Measurements from ENCODE around the gene PPFIA2.

PPFIA2 gene

GRCh38 chr12:81461163-81461562 lies 298.0 kb downstream of the PPFIA2 start:
- Histone ChIP-seq H3K9me2 (replicated peaks; ENCODE audit: low read depth, low read length) (no peaks in the 10 kb centered on the region), H3K27me3 (ENCODE audit: insufficient read depth, low read length, poor library complexity, severe bottlenecking) (no peaks in the 10 kb centered on the region), H3K79me2 (ENCODE audit: insufficient read depth, low read length) (no peaks in the 10 kb centered on the region), H3K4me1 (ENCODE audit: insufficient read depth, low read length, poor library complexity, severe bottlenecking) (no peaks in the 10 kb centered on the region), H3K9ac (ENCODE audit: low read depth, low read length, poor library complexity, severe bottlenecking) (no peak overlapping the region), H3K4me2 (ENCODE audit: low read depth, low read length, poor library complexity, severe bottlenecking) (no peak overlapping the region), H3K36me3 (ENCODE audit: insufficient read depth, low read length) (no peaks in the 10 kb centered on the region), H3F3A (ENCODE audit: low read depth) (no peaks in the 10 kb centered on the region), H2AFZ (ENCODE audit: low read length) (no peak overlapping the region), H4K20me1 (ENCODE audit: insufficient read depth, low read length, poor library complexity, severe bottlenecking) (no peaks in the 10 kb centered on the region), H3K4me3 (ENCODE audit: low read length, poor library complexity, severe bottlenecking) (no peak overlapping the region), H3K9me3 (ENCODE audit: insufficient read depth, low read depth, low read length) (no peaks in the 10 kb centered on the region)
- TF ChIP-seq EZH2phosphoT487 (IDR thresholded peaks at IDR 0.05; ENCODE audit: borderline replicate concordance) (no peak), CTCF (conservative IDR thresholded peaks at IDR 0.05; ENCODE audit: low read length) (0 out of 2 replicates have a peak, but pooled peaks have one; percentile 24)

DNA sequence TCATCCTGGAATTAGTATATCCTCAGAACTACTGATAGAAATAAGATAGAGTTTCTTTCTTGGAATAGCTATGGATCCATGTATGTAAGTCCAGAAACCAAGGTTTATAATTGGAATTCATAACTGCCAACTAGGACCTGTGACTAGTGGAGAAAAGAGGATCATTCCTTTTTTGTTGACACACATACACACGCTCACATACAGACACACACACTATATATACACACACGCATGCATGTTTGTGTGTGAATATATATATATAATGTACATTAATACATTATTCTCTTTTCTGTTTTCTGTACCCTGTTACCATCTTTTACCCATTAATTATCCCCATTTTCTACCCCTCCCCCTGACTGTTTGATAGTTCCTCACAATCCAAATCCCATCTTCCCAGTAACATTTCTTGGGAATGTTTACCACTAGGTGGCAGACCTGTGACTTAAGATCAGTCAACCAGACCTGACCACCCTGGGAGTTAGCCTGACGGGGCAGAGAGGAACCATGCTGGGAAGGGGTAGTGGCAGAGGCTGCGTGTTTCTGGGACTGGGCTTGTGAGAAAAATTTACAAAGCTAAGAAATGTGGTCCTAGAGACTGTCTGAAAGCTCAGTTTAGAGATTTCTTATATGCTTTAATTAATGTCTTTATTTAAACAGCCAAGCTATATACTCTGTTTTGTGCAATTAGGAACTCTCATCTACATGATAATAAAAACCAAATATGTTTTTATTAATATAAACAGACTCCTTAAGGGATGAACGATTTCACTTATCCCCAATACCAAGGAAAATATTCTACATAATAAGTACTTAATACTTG lies 308.0 kb downstream of the PPFIA2 start:
- H3F3A ChIP-seq (ENCODE audit: low read depth): no peaks in the 10 kb centered on the region
- H2AFZ ChIP-seq (ENCODE audit: low read length): no peak overlapping the region
- H3K9me3 ChIP-seq (ENCODE audit: insufficient read depth, low read depth, low read length): no peaks in the 10 kb centered on the region
- no peak overlapping the region for H3K4me2 ChIP-seq (ENCODE audit: low read depth, low read length, poor library complexity, severe bottlenecking)
- H3K9ac ChIP-seq (ENCODE audit: low read depth, low read length, poor library complexity, severe bottlenecking): no peak overlapping the region
- no peaks in the 10 kb centered on the region for H3K9me2 ChIP-seq (replicated peaks; ENCODE audit: low read depth, low read length)
- H4K20me1 ChIP-seq (ENCODE audit: insufficient read depth, low read length, poor library complexity, severe bottlenecking): no peaks in the 10 kb centered on the region
- TF ChIP-seq EZH2phosphoT487 (IDR thresholded peaks at IDR 0.05; ENCODE audit: borderline replicate concordance): no peak
- TF ChIP-seq CTCF (conservative IDR thresholded peaks at IDR 0.05; ENCODE audit: low read length): peak; percentile 69
- no peak overlapping the region for H3K4me3 ChIP-seq (ENCODE audit: low read length, poor library complexity, severe bottlenecking)
- H3K27me3 ChIP-seq (ENCODE audit: insufficient read depth, low read length, poor library complexity, severe bottlenecking): no peaks in the 10 kb centered on the region
- H3K36me3 ChIP-seq (ENCODE audit: insufficient read depth, low read length): no peaks in the 10 kb centered on the region
- no peaks in the 10 kb centered on the region for H3K4me1 ChIP-seq (ENCODE audit: insufficient read depth, low read length, poor library complexity, severe bottlenecking)
- no peaks in the 10 kb centered on the region for H3K79me2 ChIP-seq (ENCODE audit: insufficient read depth, low read length)

DNA sequence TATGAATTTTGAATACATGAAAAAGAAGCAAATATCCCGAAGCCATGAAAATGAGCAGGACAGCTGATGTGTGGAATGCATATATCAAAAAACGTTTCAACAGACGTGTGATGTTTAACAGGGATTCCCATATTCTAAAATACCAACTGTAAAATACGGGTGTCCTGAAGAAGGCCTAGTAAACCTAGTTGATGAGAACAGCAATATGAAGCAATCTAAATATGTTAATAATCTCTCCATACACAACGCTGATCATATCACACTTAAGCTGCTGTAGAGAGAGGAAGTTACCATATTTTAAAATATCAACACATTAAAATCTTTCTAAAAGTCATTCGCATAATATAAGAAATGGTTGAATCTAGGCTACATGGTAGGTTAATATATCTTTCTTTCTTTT lies 317.5 kb downstream of the PPFIA2 start:
- Histone ChIP-seq H3K27me3 (ENCODE audit: insufficient read depth, low read length, poor library complexity, severe bottlenecking) (no peaks in the 10 kb centered on the region), H3K4me2 (ENCODE audit: low read depth, low read length, poor library complexity, severe bottlenecking) (no peak overlapping the region), H3K9me3 (ENCODE audit: insufficient read depth, low read depth, low read length) (no peaks in the 10 kb centered on the region), H3K4me3 (ENCODE audit: low read length, poor library complexity, severe bottlenecking) (no peak overlapping the region), H3K9ac (ENCODE audit: low read depth, low read length, poor library complexity, severe bottlenecking) (no peak overlapping the region), H3F3A (ENCODE audit: low read depth) (no peaks in the 10 kb centered on the region), H3K79me2 (ENCODE audit: insufficient read depth, low read length) (no peaks in the 10 kb centered on the region), H4K20me1 (ENCODE audit: insufficient read depth, low read length, poor library complexity, severe bottlenecking) (no peaks in the 10 kb centered on the region), H3K36me3 (ENCODE audit: insufficient read depth, low read length) (no peaks in the 10 kb centered on the region), H2AFZ (ENCODE audit: low read length) (no peak overlapping the region), H3K4me1 (ENCODE audit: insufficient read depth, low read length, poor library complexity, severe bottlenecking) (no peaks in the 10 kb centered on the region), H3K9me2 (replicated peaks; ENCODE audit: low read depth, low read length) (no peaks in the 10 kb centered on the region)
- no peak for TF ChIP-seq CTCF (conservative IDR thresholded peaks at IDR 0.05; ENCODE audit: low read length)
- TF ChIP-seq EZH2phosphoT487 (IDR thresholded peaks at IDR 0.05; ENCODE audit: borderline replicate concordance): no peak

Measured in Loucy (cell line).